Measurements from ENCODE around the gene BRIP1.

BRIP1 gene

DNA sequence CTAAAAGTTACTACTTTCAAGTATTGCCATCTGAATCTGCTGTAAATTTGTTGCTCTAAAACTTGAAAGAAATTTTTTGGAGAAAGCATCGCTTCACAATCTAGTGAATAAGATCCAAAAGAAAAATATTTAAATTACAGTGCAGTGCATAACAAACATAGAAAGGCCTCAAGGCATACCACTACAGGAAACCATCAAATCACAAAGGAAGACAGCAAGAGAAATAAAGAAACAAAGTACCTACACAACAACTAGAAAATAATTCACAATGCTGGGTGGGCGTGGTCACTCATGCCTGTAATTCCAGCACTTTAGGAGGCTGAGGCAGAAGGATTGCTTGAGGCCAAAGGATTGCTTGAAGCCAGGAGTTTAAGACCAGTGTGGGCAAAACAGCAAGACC lies 104.9 kb downstream of the BRIP1 start:
- no peak for DNase-seq (ENCODE audit: low read depth, low spot score)

GRCh38 chr17:61757168-61757567 lies 106.2 kb downstream of the BRIP1 start:
- no peak for DNase-seq (ENCODE audit: low read depth, low spot score)

DNA sequence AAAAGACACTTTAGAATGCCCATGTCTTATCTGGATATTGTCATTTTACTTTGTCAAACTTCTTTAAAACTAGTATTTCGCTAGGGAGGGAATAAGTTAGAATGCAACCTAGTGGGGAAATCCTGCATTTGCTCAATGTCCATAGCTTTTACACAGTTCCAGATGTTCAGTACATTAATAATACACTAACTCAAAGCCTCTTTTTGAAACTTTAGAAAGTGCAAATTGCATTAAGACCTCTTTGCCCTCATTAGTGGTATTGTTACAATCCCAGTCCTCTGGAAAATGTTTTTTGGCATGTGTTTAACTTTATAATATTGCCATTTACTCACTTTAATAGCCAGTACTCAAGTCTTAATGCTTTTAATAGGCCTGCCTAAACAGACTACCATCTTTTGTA lies 106.8 kb downstream of the BRIP1 start:
- DNase-seq (ENCODE audit: low read depth, low spot score), result no peak

DNA sequence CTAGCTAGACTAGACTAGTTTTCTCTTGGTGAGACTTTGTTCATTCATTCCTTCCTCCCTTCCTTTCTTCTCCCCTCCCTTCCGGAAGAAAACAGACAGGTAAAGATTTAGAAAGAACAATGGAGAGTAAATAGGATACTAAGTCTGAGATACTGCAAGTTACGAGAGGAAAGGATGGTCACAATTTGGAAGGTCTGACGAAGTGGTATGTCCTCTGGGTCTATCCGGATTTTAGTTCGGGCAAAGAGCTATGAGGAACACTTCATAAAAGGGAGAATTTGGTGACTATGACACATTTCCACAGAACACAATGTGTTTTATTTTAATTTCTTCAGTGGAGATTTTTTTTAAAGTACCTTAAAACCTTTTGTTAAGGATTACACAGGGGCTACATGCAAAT lies 107.7 kb downstream of the BRIP1 start:
- DNase-seq (ENCODE audit: low read depth, low spot score), result no peak

- DNase-seq (ENCODE audit: low read depth, low spot score), result no peak
These were observed 108.2 kb downstream of the BRIP1 start for GRCh38 chr17:61755078-61755477.

- no peak for DNase-seq (ENCODE audit: low read depth, low spot score)
These were observed 109.2 kb downstream of the BRIP1 start for GRCh38 chr17:61754124-61754523.

DNA sequence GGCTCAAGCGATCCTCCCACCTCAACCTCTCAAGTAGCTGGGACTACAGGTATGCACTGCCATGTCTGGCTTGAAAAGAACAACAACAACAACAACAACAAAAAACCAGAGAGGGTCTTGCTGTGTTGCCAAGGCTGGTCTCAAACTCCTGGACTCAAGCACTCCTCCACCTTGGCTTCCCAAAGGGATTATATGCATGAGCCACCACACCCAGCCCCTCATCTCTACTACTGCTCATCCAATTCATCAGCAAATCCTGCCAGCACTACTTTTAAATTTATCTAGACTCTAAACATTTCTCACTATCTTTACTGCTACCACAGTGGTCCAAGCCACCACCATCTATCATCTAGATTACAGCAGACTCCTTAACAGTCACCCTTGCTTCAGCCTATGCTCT lies 109.6 kb downstream of the BRIP1 start:
- DNase-seq (ENCODE audit: low read depth, low spot score), result no peak

DNA sequence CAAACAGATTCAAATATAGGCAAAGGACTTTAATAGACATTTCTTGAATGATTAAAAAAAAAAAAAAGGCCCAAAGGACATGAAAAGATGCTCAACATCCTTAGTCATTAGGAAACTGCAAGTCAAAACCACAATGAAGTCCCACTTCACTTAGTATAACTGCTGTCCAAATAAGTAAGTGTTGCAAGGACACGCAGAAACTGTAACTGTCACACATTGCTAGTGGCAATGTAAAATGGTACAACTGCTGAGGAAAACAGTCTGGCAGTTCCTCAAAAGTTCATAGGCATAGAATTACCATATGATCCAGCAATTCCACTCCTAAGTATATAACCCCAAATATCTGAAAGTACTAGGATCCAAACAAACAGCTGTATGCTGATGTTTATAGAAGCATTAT lies 112.7 kb downstream of the BRIP1 start:
- no peak for DNase-seq (ENCODE audit: low read depth, low spot score)

DNA sequence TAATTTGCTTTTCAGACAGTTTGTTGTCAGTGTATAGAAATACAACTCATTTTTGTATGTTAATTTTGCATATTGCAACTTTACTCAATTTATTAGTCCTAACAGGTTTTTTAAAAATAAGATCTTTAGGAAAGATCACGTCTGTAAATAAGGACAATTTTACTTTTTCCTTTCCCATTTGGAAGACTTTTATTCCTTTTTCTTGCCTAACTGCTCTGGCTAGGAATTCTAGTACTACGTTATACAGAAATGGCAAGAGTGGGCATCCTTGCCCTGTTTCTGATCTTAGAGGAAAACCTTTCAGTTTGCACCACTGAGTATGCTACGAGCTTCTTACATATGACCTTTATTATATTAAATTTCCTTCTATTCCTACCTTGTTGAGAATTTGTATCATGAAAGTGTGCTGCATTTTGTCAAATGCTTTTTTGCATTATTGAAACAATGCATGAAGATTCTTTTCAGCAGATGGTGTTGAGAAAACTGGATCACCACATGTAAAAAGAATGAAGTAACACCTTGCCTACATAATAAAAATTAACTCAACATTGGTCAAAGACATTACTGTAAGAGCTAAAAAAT lies 113.4 kb downstream of the BRIP1 start:
- DNase-seq (ENCODE audit: low read depth, low spot score), result no peak

DNA sequence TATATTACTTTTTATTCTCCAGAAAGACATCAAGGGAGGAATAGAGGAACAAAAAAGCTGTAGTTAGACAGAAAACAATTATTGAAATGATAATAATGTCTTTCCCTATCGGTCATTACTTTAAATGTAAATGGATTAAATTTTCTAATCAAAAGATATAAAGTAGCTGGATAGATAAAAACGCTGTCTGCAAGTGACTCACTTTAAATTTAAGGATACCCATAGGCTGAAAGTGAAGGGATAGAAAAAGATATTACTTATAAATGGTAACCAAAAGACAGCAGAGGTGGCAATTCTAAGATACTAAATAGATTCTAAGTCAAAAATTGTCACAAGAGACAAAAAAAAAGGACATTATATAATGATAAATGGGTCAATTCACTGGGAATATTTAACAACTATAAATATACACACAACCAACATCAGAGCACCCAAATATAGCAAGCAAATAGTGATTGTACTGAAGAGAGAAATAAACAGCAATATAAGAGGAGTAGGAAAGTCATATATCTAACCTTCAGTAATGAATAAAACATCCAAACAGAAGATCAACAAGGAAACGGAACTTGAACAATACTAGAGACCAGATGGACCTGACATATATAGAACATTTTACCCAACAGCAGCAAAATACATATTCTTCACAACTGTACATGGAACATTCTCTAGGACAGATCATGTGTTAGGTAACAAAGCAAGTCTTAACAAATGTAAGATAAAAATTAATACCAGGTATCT lies 116.9 kb downstream of the BRIP1 start:
- no peak for DNase-seq (ENCODE audit: low read depth, low spot score)

DNA sequence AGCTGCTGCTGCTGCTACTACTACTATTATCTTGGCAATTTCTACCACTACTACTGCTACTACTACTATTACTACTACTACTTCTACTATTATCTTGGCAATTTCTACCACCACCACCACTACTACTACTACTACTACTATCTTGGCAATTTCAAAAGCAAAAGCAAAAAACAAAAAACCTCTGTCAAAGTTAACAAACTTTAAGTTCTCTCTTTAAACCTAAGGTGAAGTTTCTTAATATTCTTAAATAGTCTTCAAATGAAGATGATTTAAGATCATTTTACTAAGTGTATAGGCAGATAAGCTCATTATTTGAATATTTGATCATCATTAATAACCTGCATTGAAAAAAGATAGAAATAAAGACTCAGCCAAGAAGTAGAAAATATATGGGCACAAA lies 118.5 kb downstream of the BRIP1 start:
- no peak for DNase-seq (ENCODE audit: low read depth, low spot score)

- DNase-seq (ENCODE audit: low read depth, low spot score), result no peak
These were observed 119.1 kb downstream of the BRIP1 start for GRCh38 chr17:61744252-61744651.

DNA sequence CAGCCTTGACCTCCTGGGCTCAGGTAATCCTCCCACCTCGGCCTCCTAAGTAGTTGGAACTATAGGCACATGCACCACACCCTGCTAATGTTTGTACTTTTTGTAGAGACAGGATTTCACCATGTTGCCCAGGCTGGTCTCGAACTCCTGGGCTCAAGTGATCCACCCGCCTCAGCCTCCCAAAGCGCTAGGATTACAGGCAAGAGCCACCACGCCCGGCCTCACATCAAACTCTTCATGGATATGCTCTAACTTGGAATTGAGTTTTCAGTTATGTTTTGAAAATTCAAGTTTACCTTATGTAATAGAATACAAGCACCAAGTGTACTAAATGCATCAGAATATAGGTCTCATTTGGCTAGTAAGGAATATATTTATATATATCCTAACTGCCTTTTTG lies 119.6 kb downstream of the BRIP1 start:
- no peak for DNase-seq (ENCODE audit: low read depth, low spot score)

GRCh38 chr17:61739002-61739401 lies 124.3 kb downstream of the BRIP1 start:
- DNase-seq (ENCODE audit: low read depth, low spot score), result no peak

DNA sequence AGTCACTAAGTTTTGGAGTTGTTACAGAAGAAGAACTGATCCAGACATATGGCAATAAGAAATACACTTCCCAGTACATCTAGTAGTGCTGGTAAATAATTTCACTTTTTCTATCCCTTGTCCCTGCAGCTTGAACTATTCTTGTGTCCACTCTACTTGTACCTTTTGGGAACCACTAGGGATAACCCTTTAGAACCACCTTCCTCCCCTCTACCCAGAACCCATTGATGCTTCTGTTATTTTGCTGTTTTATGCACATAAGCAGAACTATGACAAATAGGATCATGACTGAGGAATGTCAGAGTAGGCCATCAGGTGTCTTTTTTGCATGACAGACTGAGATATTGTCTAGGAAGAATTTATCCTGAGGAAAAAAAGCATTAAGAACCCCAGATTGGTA lies 125.1 kb downstream of the BRIP1 start:
- DNase-seq (ENCODE audit: low read depth, low spot score), result no peak

DNA sequence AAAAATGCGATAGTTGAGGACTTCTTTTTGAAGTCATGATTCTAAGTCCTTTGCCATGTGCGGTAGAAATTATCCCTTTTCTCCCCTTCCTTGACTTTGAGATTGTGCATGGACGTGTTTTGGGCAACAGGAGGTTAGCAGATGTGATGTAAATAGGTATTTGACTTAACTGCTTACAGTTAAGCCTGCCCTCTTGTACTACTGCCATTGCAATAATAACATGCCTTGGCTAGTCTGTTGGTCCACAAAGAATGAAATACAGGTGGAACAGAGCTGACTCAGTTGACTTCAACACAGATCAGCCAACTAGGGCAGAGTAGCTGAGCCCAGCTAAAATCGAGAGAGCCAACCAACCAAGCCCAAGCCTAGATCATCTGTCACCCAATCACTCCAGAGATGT lies 125.5 kb downstream of the BRIP1 start:
- no peak for DNase-seq (ENCODE audit: low read depth, low spot score)

GRCh38 chr17:61736438-61736837 lies 126.9 kb downstream of the BRIP1 start:
- no peak for DNase-seq (ENCODE audit: low read depth, low spot score)

DNA sequence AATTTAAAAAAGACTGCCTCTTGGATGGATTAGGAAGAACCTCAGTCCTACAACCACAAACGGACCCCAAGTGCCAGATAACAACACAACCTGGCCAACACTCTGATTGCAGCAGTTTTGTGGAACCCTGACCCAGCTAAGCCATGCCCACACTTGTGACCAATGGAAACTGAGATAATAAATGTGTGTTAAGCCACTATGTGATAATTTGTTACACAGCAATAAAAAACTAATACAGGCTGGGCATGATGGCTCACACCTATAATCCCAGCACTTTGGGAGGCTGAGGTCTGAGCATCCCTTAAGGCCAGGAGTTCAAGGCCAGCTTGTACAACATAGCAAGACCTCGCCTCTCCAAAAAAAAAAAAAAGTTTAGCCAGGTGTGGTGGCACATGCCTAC lies 127.5 kb downstream of the BRIP1 start:
- DNase-seq (ENCODE audit: low read depth, low spot score), result no peak

DNA sequence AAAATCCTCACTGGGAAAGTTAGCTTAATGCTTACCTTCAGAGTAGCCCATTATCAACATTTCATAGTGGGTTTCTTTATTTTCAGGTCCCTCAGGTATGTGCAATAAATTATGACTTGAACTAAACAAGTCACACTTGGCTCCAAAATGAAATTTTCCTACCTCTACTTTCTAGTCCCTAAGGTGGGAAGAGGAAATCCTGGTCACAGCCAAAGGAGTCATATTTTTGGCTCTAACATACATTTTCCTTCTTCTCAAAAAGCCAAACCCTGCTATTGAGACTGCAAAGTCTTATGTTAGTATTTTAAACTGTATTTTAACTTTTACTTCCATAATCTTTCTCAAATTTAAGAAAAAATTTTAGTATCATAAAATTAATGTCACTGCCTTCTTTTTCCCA lies 128.9 kb downstream of the BRIP1 start:
- DNase-seq (ENCODE audit: low read depth, low spot score), result no peak

DNA sequence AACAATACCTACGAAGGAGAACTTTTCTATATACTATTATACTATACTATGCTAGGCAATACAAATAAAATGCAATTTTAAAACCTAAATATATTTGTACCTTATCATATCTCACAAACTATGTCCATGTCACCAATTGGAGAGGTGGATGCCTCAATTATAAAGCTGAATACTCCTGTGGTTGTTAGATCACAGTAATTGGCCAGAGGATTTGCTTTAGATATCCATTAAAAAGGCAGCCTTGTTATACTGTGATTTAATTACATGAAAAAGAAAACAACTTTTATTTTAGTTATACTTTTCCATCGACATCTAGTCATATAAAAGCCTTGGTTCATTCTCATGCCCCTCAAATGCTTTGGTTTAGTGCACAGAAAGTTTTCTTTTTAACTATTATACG lies 129.3 kb downstream of the BRIP1 start:
- no peak for DNase-seq (ENCODE audit: low read depth, low spot score)

DNA sequence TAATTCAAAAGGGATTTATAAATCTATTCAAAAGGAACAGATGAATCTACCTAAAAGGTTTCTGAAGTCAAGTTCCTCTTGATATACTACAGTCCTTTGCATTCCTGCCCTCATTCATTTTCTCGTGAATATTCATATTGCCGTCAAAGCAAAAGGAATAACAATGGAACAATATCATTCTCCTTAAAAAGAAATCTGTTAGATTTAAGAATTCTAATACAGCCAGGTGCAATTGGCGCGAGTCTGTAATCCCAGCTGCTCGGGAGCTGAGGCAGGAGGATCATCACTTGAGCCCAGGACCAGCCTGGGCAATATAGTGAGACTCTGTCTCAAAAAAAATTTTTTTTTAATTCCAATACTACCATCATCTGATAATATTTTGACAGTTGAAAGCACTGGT lies 130.3 kb downstream of the BRIP1 start:
- no peak for DNase-seq (ENCODE audit: low read depth, low spot score)

DNA sequence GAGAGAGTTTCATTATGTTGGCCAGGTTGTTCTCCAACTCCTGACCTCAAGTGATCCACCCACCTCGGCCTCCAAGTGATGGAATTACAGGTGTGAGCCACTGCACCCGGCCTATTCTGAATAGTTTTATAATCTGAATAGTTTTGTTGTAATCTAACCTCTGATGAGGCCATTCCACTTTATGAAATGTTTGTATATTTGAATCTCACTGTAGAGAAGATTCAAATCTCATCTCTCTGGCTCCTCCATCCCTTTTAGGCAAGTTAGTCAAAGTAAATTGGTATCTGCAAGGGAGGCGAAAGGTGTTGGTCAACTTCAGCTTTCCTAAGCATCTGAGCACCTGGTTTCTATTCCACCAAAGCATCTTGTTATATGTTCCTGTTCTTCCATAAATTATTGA lies 131.2 kb downstream of the BRIP1 start:
- no peak for DNase-seq (ENCODE audit: low read depth, low spot score)

- no peak for DNase-seq (ENCODE audit: low read depth, low spot score)
These were observed 132.0 kb downstream of the BRIP1 start for GRCh38 chr17:61731330-61731729.

Measured in activated naive CD8-positive, alpha-beta T cell treated with anti-CD3 and anti-CD28 coated beads, Interleukin-2, amount 50 U/mL, for 16 hours (primary cell).